ENCODE data around the gene SOCS3. TPM values are rescaled to one million over a fixed set of nuclear protein-coding genes. Genes with fewer than 3 reads are reported as not detected.

The SOCS3 gene
- total RNA-seq, 1 donor from 2014 or later = 13.7 TPM

DNA sequence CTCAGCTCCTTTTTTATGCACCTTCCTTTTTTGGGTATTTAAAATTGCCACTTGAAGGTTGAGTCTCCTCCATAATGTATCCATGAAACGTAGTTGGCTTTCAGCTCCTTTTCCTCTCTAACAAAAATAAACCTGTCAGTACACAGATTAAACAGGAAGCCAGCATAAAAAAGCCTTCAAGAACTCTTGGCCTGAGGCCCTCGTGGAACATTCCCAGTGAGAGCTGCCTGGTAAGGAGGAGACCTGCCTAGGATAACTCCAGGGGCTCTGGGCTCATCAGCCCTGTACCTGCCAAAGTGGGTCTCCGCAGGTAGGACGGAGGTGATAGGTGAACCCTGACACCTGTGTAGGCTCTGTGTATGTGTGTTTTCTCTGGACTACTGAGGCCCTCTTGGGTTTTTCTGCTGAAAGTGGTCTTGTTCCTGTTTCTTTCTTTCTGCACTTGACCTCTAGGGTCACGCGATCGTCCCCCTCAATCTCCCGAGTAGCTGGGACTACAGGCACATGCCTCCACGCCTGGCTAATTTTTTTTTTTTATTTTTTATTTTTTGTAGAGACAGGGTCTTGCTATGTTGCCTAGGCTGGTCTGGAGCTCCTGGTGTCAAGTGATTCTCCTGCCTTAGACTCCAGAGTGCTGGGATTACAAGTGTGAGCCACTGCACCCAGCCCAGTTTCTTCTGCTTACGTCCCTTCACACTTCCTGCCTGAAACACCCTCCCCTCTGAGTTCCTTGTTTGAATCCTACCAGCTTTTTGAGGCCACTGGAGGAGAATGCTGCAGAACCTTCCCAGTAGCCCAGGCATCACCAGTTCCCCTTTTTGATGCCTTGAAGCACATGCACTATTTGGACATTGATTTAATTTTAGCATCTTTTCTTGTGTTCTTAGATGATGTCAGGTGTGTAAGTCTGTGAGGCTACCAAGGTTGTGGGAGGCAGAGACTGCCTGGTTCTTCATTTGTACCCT lies 28.4 kb upstream of the SOCS3 start:
- Histone ChIP-seq H3K27me3 (ENCODE audit: control insufficient read depth, insufficient read depth, low read length) (no peaks in the 10 kb centered on the region), H3K4me3 (ENCODE audit: low read depth, low read length) (no peak overlapping the region), H3K36me3 (ENCODE audit: control insufficient read depth, insufficient read depth, low read length) (peaks cover 6% of the 10 kb centered on the region)
- no peak for DNase-seq (ENCODE audit: low read depth)
- TF ChIP-seq, protein P1, sequence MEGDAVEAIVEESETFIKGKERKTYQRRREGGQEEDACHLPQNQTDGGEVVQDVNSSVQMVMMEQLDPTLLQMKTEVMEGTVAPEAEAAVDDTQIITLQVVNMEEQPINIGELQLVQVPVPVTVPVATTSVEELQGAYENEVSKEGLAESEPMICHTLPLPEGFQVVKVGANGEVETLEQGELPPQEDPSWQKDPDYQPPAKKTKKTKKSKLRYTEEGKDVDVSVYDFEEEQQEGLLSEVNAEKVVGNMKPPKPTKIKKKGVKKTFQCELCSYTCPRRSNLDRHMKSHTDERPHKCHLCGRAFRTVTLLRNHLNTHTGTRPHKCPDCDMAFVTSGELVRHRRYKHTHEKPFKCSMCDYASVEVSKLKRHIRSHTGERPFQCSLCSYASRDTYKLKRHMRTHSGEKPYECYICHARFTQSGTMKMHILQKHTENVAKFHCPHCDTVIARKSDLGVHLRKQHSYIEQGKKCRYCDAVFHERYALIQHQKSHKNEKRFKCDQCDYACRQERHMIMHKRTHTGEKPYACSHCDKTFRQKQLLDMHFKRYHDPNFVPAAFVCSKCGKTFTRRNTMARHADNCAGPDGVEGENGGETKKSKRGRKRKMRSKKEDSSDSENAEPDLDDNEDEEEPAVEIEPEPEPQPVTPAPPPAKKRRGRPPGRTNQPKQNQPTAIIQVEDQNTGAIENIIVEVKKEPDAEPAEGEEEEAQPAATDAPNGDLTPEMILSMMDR (IDR thresholded peaks at IDR 0.05; ENCODE audit: insufficient read depth, low read length, severe bottlenecking) = no peak
- no peak for FAIRE-seq

DNA sequence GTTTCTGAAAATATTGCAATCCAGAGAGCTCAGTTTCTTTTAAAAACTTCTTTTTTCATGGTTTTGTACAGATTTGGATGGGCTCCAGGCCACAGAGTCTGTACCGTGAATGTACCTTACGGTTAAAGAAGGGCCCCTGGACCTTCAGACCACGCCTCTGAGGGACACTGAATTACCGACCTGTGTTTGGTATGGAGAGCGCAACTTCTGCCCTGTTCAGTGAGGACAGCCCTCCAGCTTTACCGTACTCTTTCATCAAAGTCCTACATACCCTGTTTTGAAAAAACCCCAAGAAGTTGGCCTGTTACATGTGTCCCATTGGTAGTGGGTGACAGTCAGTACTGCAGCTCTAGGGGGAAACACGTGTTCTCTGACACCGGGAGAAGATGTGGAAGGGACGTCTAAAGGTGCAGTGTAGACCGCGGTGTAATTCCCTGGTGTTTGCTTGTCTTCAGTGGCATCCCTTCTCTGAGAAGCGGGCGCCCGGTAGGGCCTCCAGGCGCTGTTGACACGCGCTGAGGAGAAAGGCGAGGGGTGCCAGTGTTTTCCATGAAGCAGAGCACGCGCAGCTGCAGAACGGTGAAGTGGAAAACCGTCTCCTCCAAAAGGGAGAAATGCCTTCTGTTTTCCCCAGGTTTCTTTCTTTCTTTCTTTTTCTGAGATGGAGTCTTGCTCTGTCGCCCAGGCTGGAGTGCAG lies 24.8 kb upstream of the SOCS3 start:
- Histone ChIP-seq H3K36me3 (ENCODE audit: control insufficient read depth, insufficient read depth, low read length) (peaks cover 4% of the 10 kb centered on the region), H3K27me3 (ENCODE audit: control insufficient read depth, insufficient read depth, low read length) (no peaks in the 10 kb centered on the region), H3K4me3 (ENCODE audit: low read depth, low read length) (no peak overlapping the region)
- TF ChIP-seq, protein P1 (IDR thresholded peaks at IDR 0.05; ENCODE audit: insufficient read depth, low read length, severe bottlenecking) = no peak
- FAIRE-seq (no peak), DNase-seq (ENCODE audit: low read depth) (no peak)

DNA sequence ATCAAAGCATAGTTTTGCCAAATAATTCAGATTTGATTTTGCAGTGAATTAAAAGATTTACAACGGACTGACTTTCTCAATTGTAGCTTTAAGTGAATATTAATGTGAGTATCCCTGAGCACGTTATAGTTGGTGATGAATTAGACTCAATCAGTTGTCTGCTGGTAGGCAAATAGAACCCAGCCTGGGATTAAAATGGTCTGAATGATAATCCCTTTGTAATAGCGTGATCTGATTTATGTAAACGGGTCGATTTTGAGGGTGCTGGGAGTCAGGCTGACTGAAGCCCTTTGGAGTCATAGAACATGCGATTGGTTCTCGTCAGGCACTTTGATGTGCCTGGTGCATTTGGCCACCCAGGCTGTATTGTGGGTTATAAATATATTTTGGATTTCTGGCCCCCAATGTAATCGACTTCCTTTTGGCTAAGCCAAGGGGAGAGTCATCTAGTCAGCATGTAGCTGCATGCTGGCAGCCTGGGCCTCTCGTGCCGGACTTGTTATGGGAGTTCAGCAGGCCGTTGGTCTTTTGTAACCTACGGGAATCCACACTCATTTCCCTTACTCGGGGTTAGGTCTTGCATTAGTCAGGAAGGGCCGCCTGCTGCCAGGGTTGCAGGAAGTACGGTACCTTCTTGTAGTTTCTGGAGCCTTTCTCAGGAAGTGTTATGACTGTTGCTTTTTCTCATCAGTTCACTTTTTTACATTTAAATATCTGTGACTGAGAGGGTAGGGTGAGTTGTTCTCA lies 24.0 kb upstream of the SOCS3 start:
- Histone ChIP-seq H3K27me3 (ENCODE audit: control insufficient read depth, insufficient read depth, low read length) (no peaks in the 10 kb centered on the region), H3K36me3 (ENCODE audit: control insufficient read depth, insufficient read depth, low read length) (peaks cover 4% of the 10 kb centered on the region), H3K4me3 (ENCODE audit: low read depth, low read length) (no peak overlapping the region)
- peak; percentile 99 for DNase-seq (ENCODE audit: low read depth)
- no peak for FAIRE-seq
- TF ChIP-seq, protein P1 (IDR thresholded peaks at IDR 0.05; ENCODE audit: insufficient read depth, low read length, severe bottlenecking) = no peak

DNA sequence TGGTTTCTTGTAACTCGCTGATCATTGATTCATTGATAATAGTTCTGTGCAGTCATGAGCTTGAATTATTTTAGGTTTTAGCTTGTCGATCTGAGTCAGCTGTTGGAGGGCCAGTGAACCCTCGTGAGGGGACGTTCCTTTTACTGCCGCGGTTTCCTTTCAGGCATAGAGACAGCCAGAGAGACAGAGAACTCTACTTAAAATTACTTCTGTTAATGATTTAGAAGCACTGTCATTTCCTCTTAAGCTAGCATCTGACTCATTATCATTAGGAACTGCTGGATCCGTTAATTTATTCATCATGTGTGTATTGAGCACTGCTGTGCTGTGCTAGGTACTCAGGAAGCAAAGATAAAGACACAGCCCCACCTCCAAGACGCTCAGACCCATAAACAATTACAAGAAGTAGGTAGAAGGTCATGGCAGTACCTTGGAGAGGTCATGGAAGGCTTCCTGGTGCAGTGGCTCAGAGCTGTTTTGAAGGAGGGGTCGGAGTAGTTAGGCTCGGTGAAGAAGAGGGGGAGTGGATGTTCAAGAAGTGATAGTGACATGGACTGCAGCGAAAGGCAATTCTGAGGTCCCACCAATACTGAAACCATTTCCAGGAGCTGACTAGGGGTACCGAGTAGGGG lies 21.8 kb upstream of the SOCS3 start:
- Histone ChIP-seq H3K27me3 (ENCODE audit: control insufficient read depth, insufficient read depth, low read length) (no peaks in the 10 kb centered on the region), H3K36me3 (ENCODE audit: control insufficient read depth, insufficient read depth, low read length) (peaks cover 2% of the 10 kb centered on the region), H3K4me3 (ENCODE audit: low read depth, low read length) (no peak overlapping the region)
- TF ChIP-seq, protein P1 (IDR thresholded peaks at IDR 0.05; ENCODE audit: insufficient read depth, low read length, severe bottlenecking) = no peak
- DNase-seq (ENCODE audit: low read depth) = peak; percentile 54
- FAIRE-seq = no peak

DNA sequence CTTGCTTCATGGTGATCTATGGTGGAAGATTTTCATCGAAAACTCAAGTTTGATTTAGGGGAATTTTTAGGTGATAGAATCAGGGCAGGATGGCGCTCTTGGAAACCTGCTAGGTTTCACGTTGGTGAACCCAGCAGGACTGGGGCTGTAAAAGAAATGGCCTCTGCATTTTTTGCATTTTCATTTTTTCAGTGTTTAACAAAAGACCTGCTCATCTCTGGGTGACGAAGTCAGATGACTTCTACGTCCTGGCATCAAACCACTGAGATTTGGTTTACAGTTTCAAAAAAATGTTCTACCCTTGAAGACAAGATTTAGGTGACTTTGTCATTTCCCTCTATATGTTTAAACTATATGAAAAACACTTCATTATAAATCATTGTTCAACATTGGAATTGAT lies 20.5 kb upstream of the SOCS3 start:
- Histone ChIP-seq H3K27me3 (ENCODE audit: control insufficient read depth, insufficient read depth, low read length) (no peaks in the 10 kb centered on the region), H3K4me3 (ENCODE audit: low read depth, low read length) (no peak overlapping the region), H3K36me3 (ENCODE audit: control insufficient read depth, insufficient read depth, low read length) (peaks cover 2% of the 10 kb centered on the region)
- TF ChIP-seq, protein P1 (IDR thresholded peaks at IDR 0.05; ENCODE audit: insufficient read depth, low read length, severe bottlenecking) = no peak
- FAIRE-seq = no peak
- no peak for DNase-seq (ENCODE audit: low read depth)
